ENCODE measurements around the gene AKIRIN2. TPM values are rescaled to one million over a fixed set of nuclear protein-coding genes. Genes with fewer than 3 reads are reported as not detected.

The AKIRIN2 gene
- total and polyA plus RNA-seq, 2 of the 13 experiments (the other 11 are each of a cell fraction or from before 2014, with no cell fraction given): 15.6 to 23.4 TPM

DNA sequence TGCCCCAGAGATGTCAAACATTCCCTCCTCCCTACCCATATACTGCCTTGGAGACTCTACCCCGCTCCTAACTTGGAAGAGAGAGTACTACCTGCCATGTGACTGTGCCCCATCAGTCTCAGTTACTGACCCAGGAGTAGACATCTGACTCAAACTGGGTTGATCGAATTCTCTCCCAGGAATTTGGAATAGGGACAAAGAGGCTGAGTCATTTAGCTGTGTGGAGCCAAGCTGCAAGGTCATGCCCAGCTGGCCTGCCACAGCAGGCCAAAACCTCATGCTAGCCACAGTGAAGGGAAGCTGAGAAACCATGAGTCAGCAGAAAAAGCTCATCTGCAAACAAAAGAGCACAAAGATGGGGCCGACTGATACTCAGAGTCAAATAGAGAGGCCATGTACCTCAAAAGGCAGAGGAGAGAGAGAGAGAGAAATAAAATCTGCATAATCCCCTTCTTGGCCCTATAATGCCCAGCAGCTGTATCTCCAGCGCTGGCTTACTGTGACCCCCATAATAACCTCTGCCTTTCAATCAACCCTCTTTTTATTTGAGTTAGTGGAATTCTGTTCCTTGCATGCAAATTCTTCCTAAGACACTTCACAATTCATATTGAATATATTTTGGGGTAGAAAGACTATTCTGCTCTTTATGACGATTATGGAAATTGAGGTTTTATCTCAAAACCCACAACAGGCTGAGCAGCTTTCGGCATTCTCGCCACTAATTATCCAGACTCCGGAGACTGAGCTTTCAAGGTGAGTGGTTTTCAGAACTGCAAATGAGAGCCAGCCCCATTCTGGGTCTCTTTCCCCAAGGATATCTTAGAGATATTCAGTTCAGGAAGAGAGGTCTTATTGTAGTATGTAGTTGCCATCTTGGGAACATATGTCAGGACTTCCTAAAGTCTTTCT lies 21.4 kb upstream of the AKIRIN2 start (continued):
- TF ChIP-seq ZNF841 (CRISPR knock-in tag; IDR thresholded peaks at IDR 0.05; ENCODE audit: borderline replicate concordance) (no peak), ZNF160 (CRISPR knock-in tag; IDR thresholded peaks at IDR 0.05) (no peak), DRAP1 (CRISPR knock-in tag; IDR thresholded peaks at IDR 0.05) (no peak), STAG1 (CRISPR knock-in tag; IDR thresholded peaks at IDR 0.05) (no peak), SNRNP70 (IDR thresholded peaks at IDR 0.05; ENCODE audit: low read depth, low read length) (no peak), ZNF180 (CRISPR knock-in tag; IDR thresholded peaks at IDR 0.05; ENCODE audit: borderline replicate concordance, low read depth) (no peak), TEAD3 (CRISPR knock-in tag; optimal IDR thresholded peaks at IDR 0.05; ENCODE audit: borderline replicate concordance) (peak; percentile 72), ZNF691 (CRISPR knock-in tag; IDR thresholded peaks at IDR 0.05; ENCODE audit: borderline replicate concordance, low read depth) (no peak), MXD4 (CRISPR knock-in tag; IDR thresholded peaks at IDR 0.05) (no peak), ZBED4 (CRISPR knock-in tag; IDR thresholded peaks at IDR 0.05; ENCODE audit: borderline replicate concordance) (no peak), ZBTB46 (CRISPR knock-in tag; IDR thresholded peaks at IDR 0.05; ENCODE audit: borderline replicate concordance) (no peak), PITX1 (CRISPR knock-in tag; IDR thresholded peaks at IDR 0.05) (no peak), CSRNP1 (CRISPR knock-in tag; IDR thresholded peaks at IDR 0.05) (no peak), CEBPZ (IDR thresholded peaks at IDR 0.05; ENCODE audit: low read length) (no peak)
